ENCODE measurements around the gene ARX.

Gene ARX

GRCh38 chrX:25014366-25014838 is 1.4 kb downstream of the ARX start:
- no peaks in the 10 kb centered on the region; the same call in 1 of the 2 replicates for H3K4me1 ChIP-seq (ENCODE audit: insufficient read depth, low read length)
- H3K27ac ChIP-seq (ENCODE audit: low read length): no peak overlapping the region
- no peaks in the 10 kb centered on the region for H3K9me3 ChIP-seq (ENCODE audit: insufficient read depth, low read depth, low read length)
- no peak overlapping the region for H3K4me3 ChIP-seq (ENCODE audit: low read length)
- H3K27me3 ChIP-seq (ENCODE audit: insufficient read depth, low read length): peaks cover 98% of the 10 kb centered on the region
- no peaks in the 10 kb centered on the region for H3K36me3 ChIP-seq (ENCODE audit: insufficient read depth, low read depth, low read length)
- H3K9ac ChIP-seq (ENCODE audit: low read depth, low read length): no peak overlapping the region

DNA sequence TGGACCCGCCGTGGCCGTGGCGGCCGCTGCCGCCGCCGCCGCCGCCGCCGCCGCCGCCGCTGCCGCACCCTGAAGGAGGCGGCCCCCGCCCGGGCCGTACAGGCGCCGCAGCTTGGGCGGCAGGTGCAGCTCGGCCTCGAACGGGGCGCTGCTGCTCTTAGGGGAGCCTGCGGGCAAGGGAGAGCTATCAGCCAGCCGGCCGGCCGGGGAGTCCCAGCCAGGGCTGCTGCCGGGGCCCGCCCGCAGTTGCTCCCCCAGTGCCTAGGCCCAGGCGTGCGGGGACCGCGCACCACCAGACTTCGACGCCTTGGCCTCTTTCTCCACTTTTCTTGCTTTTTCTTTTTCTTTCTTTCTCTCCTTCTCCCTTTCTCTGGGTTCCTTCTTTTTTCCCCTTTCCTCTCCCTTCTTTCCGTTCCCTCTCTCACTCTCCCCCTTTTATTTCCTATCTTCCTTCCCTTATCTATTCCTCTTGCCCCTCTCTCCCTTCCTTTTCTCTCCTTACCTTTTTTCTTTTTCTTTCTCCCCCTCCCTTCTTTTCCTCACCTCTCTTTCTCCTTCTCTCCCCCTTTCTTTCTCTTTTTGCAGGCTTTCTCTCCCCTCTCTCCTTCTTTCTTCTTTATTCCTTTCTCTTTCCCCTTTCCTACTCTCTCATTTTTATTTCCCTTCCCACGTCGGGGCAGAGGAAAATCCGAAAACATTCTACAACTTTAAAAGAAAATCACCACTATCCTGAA is 2.0 kb downstream of the ARX start:
- no peaks in the 10 kb centered on the region for H3K9me3 ChIP-seq (ENCODE audit: insufficient read depth, low read depth, low read length)
- no peaks in the 10 kb centered on the region for H3K36me3 ChIP-seq (ENCODE audit: insufficient read depth, low read depth, low read length)
- H3K4me3 ChIP-seq (ENCODE audit: low read length): no peak overlapping the region
- no peak overlapping the region for H3K9ac ChIP-seq (ENCODE audit: low read depth, low read length)
- no peaks in the 10 kb centered on the region; the same call in 1 of the 2 replicates for H3K4me1 ChIP-seq (ENCODE audit: insufficient read depth, low read length)
- no peak overlapping the region for H3K27ac ChIP-seq (ENCODE audit: low read length)
- peaks cover 98% of the 10 kb centered on the region for H3K27me3 ChIP-seq (ENCODE audit: insufficient read depth, low read length)

DNA sequence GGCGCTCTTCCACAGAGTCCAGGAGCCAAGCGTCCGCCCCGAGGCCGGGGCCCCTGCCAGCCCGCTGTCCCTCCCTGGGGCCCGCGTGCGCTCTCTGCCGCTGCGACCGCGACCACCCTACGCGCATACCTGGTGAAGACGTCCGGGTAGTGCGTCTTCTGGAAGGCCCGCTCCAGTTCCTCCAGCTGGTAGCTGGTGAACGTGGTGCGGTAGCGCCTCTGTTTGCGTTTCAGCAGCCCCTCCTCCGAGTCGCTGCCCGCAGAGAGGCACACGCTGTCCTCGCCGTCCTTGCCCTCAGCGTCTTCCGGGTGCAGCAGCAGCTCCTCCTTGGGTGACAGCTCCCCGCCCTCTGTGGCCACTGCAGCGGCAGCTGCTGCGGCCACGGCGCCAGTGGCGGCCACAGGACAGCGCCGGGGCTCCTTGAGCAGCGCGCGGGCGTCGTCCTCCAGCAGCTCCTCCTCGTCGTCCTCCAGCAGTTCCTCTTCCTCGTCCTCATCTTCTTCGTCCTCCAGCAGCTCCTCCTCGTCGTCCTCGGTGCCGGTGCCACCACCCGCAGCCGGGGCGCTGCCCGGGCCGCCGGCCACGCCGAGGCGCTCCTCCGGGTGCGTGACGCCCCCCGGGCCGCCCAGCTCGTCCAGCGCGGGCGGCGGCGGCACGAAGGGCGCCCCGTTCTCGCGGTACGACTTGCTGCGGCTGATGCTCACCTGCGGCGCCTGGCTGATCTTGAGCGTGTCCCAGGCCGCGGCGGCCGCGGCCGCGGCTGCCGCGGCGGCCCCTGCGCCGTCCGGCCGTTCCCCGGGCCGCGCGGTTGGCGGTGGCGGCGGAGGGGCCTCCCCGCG is 2.8 kb downstream of the ARX start:
- H3K4me1 ChIP-seq (ENCODE audit: insufficient read depth, low read length): no peaks in the 10 kb centered on the region; the same call in 1 of the 2 replicates
- no peak overlapping the region; the same call in 1 of the 2 replicates for H3K4me3 ChIP-seq (ENCODE audit: low read length)
- peaks cover 98% of the 10 kb centered on the region for H3K27me3 ChIP-seq (ENCODE audit: insufficient read depth, low read length)
- no peaks in the 10 kb centered on the region for H3K9me3 ChIP-seq (ENCODE audit: insufficient read depth, low read depth, low read length)
- no peaks in the 10 kb centered on the region for H3K36me3 ChIP-seq (ENCODE audit: insufficient read depth, low read depth, low read length)
- H3K9ac ChIP-seq (ENCODE audit: low read depth, low read length): no peak overlapping the region
- no peak overlapping the region for H3K27ac ChIP-seq (ENCODE audit: low read length)

- no peaks in the 10 kb centered on the region; the same call in none of the 2 replicates for H3K4me1 ChIP-seq (ENCODE audit: insufficient read depth, low read length)
- no peak overlapping the region for H3K4me3 ChIP-seq (ENCODE audit: low read length)
- no peak overlapping the region for H3K9ac ChIP-seq (ENCODE audit: low read depth, low read length)
- H3K27ac ChIP-seq (ENCODE audit: low read length): no peak overlapping the region
- no peaks in the 10 kb centered on the region for H3K36me3 ChIP-seq (ENCODE audit: insufficient read depth, low read depth, low read length)
- H3K9me3 ChIP-seq (ENCODE audit: insufficient read depth, low read depth, low read length): no peaks in the 10 kb centered on the region
- H3K27me3 ChIP-seq (ENCODE audit: insufficient read depth, low read length): peaks cover 98% of the 10 kb centered on the region
These were observed 3.4 kb downstream of the ARX start for GRCh38 chrX:25012433-25012735.

DNA sequence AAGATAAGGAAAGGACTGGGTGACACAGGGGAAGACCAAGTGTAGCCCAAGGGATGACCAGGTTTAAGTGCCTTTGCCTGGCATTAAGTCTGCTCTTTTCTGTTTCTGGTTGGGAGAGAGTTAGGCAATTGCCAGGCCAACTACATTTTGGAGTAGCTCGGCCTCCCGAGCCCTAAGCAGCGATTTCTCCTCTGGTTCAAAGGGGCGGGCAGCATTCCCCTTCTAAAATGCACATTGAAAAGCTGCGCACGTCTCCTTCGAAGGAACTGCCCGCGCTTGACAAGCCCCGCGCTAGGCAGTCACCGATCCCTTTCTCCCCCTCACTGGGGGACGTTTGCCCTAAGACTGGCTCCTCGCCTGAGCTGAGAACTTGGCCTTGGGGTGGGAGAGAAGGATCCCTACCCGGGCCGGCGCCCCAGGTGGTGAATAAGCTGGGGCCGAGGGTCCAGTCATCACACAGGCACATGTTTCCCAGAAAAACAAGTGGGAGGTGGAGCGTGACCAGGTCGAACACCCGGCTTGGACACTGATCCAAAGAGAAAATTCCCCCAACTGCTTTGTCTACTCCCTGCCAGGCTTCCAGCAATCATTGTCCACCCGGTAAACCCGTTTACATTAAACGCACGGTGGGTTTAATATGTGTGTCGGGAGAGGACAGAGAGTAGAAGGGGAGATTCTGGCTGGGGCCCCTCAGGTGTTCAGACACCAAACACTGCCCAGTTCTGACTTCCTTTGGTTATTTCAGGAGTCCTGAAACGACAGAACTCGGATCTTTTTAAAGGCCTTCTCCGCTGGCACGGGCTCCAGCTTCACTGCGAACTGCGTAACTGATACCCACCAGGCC is 4.0 kb downstream of the ARX start:
- Histone ChIP-seq H3K4me3 (ENCODE audit: low read length) (no peak overlapping the region), H3K4me1 (ENCODE audit: insufficient read depth, low read length) (no peaks in the 10 kb centered on the region; the same call in 1 of the 2 replicates), H3K27ac (ENCODE audit: low read length) (no peak overlapping the region), H3K9ac (ENCODE audit: low read depth, low read length) (no peak overlapping the region), H3K36me3 (ENCODE audit: insufficient read depth, low read depth, low read length) (no peaks in the 10 kb centered on the region), H3K9me3 (ENCODE audit: insufficient read depth, low read depth, low read length) (no peaks in the 10 kb centered on the region), H3K27me3 (ENCODE audit: insufficient read depth, low read length) (peaks cover 98% of the 10 kb centered on the region)

- H3K9me3 ChIP-seq (ENCODE audit: insufficient read depth, low read depth, low read length): no peaks in the 10 kb centered on the region
- no peak overlapping the region for H3K4me3 ChIP-seq (ENCODE audit: low read length)
- no peak overlapping the region for H3K9ac ChIP-seq (ENCODE audit: low read depth, low read length)
- H3K4me1 ChIP-seq (ENCODE audit: insufficient read depth, low read length): no peaks in the 10 kb centered on the region; the same call in 1 of the 2 replicates
- H3K27me3 ChIP-seq (ENCODE audit: insufficient read depth, low read length): peaks cover 98% of the 10 kb centered on the region
- no peak overlapping the region for H3K27ac ChIP-seq (ENCODE audit: low read length)
- no peaks in the 10 kb centered on the region for H3K36me3 ChIP-seq (ENCODE audit: insufficient read depth, low read depth, low read length)
These were observed 4.8 kb downstream of the ARX start for GRCh38 chrX:25010784-25011588.

DNA sequence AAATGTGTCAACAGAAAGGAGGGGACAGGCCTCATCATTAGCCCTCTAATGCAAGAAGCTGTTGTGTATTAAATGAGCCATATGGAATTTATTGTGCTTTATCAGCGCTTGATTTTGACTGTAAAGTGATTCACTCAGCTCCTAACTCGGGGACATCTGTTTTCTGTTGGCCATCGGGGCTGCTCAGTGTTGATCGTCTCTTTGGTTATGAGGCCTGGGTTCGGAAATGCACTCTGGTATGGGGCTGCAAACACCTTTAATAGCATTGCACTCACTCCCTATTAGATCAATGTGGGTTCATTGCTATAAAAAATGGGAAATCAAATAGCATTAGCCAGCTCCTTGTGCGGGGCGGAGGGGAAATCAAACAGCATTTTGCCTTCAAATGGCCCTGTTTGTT is 6.4 kb downstream of the ARX start:
- Histone ChIP-seq H3K9ac (ENCODE audit: low read depth, low read length) (no peak overlapping the region), H3K4me1 (ENCODE audit: insufficient read depth, low read length) (no peaks in the 10 kb centered on the region; the same call in 1 of the 2 replicates), H3K27ac (ENCODE audit: low read length) (no peak overlapping the region), H3K9me3 (ENCODE audit: insufficient read depth, low read depth, low read length) (no peaks in the 10 kb centered on the region), H3K4me3 (ENCODE audit: low read length) (no peak overlapping the region), H3K27me3 (ENCODE audit: insufficient read depth, low read length) (peaks cover 98% of the 10 kb centered on the region), H3K36me3 (ENCODE audit: insufficient read depth, low read depth, low read length) (no peaks in the 10 kb centered on the region)

GRCh38 chrX:25007059-25008053 is 8.4 kb downstream of the ARX start:
- Histone ChIP-seq H3K27ac (ENCODE audit: low read length) (no peak overlapping the region), H3K9me3 (ENCODE audit: insufficient read depth, low read depth, low read length) (no peaks in the 10 kb centered on the region), H3K9ac (ENCODE audit: low read depth, low read length) (no peak overlapping the region), H3K4me1 (ENCODE audit: insufficient read depth, low read length) (no peaks in the 10 kb centered on the region; the same call in 1 of the 2 replicates), H3K27me3 (ENCODE audit: insufficient read depth, low read length) (peaks cover 99% of the 10 kb centered on the region), H3K36me3 (ENCODE audit: insufficient read depth, low read depth, low read length) (no peaks in the 10 kb centered on the region), H3K4me3 (ENCODE audit: low read length) (no peak overlapping the region; the same call in 1 of the 2 replicates)

DNA sequence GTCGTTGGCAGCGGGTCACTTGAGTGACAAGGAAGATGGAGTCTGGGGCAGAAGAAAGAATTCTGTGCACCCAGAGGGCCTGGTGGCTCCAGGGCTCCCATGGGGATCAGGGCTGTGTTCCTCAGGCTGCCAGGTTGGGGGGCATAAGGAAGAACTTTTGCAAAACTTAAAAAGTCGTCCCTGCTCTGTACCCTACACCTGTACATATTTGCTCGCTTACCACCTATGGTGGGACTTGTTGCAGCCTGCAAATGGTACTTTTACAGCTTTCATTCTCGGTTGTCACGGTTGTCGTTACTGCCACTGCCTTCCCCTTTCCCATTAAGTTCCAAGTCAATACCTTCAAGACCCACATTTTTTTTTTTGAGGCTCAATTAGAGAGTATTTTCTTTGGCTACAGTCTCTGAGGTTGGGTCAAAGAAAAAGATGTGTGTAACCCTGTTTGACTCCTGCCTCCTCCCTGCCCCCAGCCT is 9.1 kb downstream of the ARX start:
- H3K4me3 ChIP-seq (ENCODE audit: low read length): no peak overlapping the region; the same call in 1 of the 2 replicates
- no peaks in the 10 kb centered on the region for H3K36me3 ChIP-seq (ENCODE audit: insufficient read depth, low read depth, low read length)
- H3K27me3 ChIP-seq (ENCODE audit: insufficient read depth, low read length): peaks cover 99% of the 10 kb centered on the region
- H3K27ac ChIP-seq (ENCODE audit: low read length): no peak overlapping the region
- no peaks in the 10 kb centered on the region for H3K9me3 ChIP-seq (ENCODE audit: insufficient read depth, low read depth, low read length)
- no peak overlapping the region for H3K9ac ChIP-seq (ENCODE audit: low read depth, low read length)
- H3K4me1 ChIP-seq (ENCODE audit: insufficient read depth, low read length): no peaks in the 10 kb centered on the region; the same call in 1 of the 2 replicates
